NCI-H2196 (cell line): ENCODE measurements around the gene NAV2.
A peak's percentile ranks its signal among the peaks of the same experiment; 100 is the strongest.

Experiments used
- DNase-seq: peaks from one replicate; lab custom pipeline; 2025; ENCODE audit not compliant: unreplicated experiment; lab: John Stamatoyannopoulos, UW

Gene NAV2

DNA sequence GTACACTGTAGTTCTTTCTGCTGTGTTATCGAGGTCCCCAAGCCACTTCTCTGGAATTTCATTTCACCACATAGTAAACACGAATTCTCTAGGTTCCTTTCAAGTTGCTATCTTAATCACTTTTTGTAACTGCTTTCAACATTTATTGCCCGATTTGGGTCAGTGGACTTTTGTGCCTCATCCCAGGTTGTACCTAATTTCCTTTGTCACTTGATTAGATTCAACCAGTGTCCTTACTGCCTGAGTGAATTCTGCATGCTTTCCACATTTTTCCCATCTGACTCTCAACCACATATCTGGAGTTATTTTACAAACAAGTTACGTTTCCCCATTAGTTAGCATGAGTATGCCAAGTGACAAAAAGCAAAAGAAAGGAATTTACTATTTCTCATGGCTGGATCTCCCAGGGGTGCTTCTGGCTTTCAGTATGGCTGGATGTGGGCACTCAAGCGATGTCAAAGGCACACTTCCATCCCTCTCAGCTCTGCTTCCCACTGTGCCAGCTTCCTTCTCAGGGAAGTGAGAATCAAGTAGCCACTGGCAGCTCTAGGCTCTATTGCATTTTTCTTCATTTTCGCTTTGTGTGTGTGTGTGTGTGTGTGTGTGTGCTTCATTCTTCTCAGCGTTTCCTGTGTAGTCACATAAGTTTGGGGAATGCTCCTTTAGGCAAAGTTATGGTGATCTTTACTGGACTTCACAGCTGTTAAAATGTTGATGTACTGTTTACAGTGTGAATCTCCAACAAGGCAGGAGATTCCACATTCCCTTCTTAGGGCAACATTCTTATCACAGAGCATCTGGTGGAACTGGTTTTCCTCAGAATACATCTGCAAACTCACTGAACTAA lies 318.7 kb downstream of the NAV2 start:
- DNase-seq: no peak

DNA sequence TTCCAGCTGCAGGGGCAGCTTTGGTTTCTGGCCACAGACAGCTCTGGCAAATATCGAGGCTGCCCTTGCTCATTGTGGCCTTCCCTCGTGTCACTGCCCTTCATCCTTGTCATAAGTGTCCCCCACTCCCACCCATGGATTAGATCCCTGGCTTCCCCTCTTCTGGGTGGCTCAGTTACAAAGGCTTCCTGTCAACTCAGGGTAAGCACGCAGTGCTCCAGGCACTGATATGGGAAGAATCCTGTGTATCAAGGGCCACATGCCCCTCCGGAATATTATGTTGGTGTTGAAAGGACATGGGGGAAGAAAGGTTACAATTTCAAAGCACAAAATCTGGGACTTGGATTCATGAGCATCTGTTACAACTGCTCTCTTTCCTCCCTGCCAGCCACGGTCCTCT lies 319.5 kb downstream of the NAV2 start:
- DNase-seq: no peak

DNA sequence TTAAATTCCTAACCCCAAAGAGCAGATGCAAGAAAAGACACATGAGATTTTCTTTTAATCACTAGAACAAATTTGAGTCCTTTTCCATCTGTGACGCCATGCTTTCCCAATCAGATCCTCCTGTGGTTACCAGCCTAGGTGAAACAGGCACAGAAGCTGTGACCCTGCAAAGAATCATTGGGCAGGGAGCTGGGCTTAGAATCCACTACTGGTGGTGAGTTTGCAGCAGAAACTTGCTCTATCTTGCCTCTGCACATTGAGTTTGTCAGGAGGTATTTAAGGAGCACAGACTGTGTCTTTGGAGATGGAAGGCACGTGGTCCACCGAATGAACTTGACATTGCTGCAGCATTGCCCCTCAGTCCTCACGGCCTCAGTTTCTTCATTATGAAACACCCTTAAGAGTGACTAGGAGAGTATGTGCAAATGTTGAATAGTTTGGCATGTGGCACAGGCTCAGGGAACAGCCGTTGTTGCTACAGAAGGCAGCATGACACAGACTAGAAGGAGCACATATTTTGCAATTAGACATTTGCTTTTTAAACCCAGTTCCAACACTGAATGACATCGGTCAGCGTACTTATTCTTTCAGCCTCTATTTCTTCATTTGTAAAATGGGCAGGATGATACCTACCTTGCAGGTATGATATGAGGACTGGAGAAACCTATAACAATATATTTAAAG lies 320.1 kb downstream of the NAV2 start:
- DNase-seq: no peak

DNA sequence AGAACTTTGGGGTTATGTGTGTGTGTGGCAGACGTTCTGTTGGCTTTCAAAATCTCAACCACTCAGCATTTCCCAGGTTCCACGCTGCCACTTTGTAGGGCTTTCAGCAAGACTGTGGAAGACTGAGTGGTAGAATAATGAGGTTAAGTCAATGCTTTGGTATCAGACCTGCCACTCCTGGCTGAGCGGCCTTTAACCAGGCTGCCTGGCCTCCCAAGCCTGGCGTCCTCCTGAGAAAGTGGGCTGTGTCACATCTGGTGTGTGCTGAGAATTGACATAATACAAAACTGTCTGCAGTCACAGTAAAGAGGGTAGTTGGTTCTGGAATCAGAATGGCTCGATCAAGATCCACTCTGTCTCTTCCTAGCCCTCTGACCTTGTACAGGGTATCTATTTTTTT lies 321.2 kb downstream of the NAV2 start:
- no peak for DNase-seq

DNA sequence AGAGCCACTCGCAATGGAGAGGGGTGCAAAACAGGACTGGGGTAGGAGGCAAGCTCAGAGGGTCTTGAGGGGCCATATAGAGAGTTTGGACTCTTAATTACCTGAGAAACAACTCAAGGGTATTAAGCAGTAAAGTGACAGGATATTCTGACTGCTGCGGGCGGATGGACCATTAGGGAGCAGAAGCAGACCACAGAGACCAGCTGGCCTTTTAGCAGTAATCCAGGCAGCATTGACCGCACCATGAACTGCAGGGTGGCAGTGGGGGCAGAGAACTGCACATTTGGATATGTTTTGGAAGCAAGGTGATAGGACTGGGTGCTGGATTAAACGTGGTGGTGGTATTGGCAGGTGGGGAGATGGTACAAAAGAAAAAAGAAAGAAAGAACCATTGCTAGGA lies 322.3 kb downstream of the NAV2 start:
- DNase-seq: no peak

DNA sequence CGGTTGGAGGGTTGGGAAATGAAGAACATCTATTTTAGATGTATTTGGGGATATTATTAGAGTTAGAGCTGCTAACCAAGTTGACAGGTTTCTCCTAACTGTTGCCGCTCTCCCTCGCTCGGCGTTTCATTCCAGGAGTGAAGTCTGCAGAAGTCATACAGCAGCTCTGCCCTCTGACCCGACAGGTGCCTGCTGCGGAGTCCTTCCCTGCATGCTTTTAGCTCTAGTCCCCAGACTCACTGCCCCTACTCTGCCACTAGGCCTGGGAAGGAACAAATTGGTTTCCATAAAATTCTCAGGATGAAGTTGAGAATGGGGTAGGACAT lies 322.7 kb downstream of the NAV2 start:
- no peak for DNase-seq

DNA sequence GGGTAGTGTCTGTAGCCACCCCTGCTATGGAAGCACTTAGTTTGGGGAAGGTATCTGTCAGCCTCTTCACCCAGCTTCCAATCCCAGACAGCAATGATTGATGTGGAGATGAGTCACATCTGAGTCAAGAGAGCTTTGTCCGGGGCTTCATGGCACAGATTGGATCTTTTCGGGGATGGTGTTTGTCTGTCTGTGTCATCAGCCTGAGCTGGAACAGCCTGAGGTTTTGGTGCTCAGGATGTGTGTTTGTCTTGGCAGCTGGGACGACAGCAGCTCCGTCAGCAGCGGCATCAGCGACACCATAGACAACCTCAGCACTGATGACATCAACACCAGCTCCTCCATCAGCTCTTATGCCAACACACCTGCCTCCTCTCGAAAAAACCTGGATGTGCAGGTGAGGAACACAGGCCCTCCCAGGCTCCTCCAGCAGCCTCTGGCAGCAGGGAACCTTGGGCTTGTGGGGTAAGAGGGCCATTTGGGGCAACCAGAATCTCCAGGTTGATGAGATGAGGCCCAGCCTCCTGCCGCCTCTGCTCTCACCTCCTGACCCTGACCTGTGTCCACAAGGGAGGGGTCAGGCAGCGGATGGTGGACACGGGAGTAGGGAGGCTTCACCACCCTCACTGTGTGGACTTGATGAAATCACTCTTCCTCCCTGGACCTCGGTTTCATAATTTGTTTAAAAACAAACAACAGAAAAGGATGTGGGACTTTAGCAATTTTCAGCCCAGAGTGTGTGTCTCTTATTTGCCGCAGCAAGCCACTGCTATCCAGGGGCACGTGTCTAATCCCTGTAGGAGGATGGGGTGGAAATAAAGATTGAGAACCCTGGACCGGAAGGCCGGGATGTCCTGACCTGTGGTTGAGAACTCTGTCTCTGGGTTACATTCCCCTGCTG lies 323.3 kb downstream of the NAV2 start:
- peak; percentile 86 for DNase-seq

DNA sequence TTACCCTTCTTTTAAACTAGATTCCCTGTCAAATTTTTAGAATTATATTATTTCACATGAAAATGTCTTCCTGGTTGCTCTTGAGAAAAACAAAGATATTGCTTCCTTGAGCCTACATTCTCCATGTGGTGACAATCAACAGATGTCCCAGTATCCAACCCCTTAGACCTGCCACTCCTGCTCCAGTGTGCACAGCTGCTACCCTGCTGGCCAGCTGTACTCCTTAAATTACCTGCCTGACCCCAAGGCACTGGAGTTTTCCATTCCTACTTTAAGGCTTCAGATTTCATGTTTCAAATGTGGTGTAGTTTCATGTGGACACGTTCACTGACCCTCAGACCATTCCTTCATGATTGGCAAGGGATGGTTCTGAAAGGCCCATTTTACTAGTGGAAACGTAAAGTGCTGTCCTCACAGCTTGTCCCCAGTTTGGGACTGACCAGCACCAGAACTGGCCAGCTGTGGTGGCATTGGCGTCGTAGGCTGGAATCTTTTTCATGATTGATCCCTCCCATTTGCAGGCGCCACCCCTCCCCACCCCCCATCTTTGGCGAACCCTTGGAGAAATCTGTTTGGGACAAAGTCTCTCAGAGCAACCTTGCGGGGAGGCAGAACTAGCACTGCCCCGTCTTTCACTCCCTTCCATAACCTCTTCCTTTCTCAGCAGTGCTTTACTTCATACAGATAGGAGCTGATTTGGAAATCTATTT lies 324.1 kb downstream of the NAV2 start:
- peak; percentile 35 for DNase-seq

DNA sequence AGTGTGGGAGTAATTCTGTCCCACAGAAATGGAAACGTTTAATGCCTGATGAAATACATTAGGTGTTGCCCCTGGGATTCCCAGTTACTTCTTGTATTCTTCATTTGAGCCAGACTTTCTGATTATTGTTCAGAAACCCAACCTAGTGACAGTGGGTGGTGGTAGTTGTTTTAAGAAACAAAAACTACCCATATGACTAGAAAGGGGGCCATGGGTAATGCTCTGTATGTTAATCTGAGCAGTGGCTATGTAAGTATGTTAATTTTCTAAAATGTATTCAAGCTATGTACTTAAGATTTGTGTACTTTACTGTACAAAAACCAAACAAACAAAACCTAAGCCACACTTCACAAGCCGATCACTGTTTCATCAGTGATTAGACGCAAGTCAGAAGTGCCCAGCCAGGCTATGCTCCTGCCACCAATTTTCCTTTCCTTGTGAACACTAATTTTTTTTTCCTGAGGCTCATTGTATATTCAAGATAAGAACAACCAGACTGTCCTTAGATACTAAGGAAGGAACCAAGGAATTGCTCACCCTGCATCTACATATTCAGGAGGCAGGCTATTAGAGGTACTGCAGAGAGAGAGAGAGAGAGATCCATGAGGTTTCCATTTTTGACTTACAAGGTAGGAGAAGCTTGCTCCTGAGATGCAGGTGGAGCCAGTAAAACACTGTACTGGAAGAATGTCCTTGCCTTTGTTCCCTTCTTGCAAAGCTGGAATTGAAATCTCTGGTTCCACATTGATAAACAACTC lies 324.9 kb downstream of the NAV2 start:
- no peak for DNase-seq

DNA sequence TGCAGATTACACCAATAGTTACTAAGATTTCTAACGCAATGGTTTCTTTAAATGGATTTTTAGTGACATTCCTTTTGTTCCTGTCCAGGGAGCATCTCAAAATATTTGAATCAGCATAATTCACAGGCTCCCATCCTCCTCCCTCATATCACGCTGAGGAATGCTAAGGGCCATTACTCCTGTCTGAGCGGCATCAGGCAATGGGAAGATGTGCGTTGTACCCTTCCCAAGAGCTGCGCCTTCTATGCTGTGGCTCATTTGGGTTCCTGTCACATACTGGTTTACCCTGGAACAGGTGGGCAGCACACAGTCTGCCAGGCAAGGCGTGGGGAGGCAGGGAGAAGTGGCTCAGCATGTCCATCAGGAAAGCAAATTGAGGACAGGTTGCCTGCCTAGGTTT lies 325.8 kb downstream of the NAV2 start:
- no peak for DNase-seq

DNA sequence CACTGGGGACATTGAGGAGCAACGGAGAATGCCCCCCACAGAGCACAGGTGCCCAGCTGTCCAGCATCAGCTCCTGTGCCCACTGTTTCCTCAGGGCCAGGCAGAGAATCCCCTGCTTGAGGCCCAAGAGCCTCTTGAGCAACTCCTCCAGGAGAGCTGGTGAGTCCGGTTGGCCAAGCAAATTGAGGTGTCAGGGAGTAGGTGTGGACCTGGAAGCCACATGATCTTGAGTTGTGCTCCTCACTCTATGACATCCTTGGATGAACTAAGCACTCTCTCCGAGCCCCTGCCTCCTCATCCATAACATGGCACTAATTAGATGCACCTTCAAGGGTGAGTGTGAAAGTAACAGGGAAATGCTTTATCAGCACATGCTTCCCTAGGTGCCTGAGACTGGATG lies 326.3 kb downstream of the NAV2 start:
- DNase-seq: no peak

DNA sequence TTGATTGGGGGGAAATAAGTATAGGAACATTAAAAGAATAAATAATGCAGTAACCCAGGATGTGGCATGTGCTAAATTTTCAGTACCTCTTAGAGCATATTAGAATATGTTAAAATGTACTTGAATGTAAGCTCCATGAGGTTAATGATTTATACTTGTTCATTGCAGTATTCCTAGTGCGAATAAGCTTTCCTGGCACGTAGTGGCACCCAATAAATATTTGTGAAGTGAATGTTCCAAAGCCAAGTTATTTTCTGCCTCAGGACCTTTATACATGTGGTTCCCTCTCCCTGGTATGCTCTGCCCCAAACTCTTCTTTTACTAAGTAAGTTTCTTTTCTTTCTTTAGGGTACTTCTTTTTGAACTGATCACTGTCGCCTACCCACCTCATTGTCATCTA lies 328.9 kb downstream of the NAV2 start:
- no peak for DNase-seq

DNA sequence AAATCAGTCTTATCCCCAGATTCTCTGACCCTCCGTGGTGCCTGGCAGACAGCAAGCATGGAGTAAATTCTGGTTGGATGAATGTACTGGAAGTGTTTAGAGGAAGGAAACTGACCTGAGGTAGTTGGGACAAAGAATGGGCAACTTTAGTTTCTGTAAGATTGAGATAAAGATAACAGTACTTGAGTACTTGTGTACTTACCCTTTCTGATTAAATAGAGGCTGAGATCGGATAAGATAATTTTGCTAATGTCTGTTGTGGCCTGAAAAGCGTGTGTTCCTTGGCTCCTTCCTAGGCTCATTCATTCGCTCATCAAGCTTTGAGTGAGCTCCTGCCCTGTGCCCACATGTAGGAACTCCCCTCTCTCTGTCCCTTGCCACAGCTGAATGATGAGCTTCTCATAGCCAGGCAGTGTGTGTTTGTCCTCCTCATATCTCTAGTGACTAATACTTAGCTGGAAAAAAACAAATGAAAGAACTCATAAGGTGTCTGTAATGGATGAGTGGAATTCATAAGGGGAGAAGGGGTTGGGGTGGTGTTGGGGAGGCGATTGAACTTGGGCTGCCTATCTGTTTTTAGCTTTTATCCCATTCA lies 329.5 kb downstream of the NAV2 start:
- no peak for DNase-seq

DNA sequence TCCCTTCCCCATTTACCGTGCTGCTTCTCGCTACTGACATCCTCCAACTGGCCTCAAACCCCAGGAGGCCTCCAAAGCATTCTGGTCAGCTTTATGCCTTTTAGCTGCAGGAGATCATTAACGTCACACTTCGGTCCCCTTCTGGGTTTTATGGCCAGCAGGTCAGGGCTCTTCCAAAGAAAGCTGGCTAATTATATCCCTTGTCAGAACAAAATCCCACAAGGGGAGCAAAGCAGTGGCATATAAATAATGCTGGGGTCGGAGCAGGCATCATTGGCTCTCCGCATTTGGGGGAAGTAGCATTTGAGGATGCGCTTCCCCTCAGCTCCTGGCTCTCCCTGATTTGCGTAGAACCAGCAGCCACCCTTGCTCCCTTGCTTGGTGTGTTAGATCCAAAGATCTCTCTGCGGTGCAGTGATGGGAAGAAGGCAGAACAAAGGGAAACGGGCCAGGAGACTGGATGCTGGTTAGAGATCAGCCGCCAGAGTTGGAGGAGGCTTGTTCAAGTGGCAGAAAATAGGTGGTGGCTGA lies 330.2 kb downstream of the NAV2 start:
- no peak for DNase-seq

DNA sequence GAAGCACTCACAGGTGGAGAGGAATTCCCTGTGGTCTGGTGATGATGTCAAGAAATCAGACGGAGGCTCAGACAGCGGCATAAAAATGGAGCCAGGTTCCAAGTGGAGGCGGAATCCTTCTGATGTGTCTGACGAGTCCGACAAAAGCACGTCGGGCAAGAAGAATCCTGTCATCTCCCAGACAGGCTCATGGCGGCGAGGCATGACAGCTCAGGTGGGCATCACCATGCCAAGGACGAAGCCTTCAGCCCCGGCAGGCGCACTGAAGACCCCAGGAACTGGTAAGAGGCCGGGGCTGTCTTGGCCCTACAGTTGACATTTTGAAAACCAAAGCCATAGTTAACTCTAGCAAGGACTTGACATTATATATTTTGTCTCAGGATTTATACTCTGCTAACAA lies 331.4 kb downstream of the NAV2 start:
- DNase-seq: no peak

DNA sequence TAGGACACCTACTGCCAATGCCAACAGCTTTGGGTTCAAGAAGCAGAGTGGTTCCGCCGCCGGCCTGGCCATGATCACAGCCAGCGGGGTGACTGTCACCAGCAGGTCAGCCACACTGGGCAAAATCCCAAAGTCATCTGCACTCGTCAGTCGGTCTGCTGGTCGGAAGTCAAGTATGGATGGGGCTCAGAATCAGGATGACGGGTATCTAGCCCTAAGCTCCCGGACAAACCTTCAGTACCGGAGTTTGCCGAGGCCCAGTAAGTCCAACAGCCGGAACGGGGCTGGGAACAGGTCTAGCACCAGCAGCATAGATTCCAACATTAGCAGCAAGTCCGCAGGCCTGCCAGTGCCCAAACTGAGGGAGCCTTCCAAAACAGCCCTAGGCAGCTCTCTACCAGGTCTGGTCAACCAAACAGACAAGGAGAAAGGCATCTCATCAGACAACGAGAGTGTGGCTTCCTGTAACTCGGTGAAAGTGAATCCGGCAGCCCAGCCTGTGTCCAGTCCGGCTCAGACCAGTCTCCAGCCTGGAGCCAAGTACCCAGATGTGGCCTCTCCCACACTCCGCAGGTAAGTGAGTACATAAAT lies 332.6 kb downstream of the NAV2 start:
- DNase-seq: no peak

DNA sequence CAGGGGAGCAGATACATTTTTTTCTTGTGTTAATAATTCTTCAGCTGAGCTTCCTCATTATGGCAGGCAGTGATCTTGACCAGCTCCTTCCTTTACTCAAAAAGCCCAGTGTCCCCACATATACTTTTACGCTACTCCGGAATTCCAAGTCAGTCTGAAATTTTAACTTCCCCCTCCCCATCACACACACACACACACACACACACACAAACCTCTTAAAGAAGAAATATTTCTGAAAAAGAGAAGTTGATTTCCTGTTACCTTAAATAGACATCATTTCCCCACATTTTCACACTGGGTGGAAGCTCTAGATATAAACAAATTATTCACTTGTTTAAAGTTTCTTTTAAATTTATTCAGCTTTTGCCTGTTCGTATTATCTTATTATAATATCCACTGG lies 333.8 kb downstream of the NAV2 start:
- no peak for DNase-seq

DNA sequence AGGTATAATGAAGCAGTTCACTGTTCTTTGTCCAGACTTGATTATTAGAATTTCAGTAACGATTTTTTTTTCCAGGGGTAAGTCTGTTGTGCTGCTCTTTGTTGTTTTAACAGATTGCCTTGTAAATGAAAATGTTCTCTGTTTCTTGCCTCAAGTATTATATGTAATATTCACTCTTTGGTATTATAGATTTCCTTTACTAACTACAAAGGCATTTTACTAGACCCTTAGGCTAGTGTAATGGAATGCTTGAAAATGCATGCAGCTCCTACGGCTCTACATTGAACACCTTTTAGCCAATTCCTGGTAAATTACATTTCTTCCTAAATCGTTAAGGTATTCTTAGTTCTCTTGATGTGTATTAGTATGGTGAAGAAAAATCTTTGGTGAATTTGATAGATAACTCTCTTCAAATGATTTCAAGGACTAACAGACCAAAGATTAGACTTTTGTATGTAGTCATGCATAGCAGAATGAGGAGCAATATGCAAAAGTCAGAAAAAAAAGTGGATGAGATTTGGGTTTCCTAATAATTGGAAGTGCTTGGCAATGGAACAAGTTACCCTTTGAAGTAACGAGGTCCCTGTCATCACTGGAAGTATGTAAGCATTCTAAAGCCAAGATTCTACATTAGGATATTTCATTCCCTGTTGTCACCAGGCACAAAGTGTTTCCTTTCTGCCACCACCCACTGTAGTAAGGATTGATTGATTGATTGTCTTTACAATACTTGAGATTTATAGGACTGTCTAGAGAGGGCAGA lies 334.6 kb downstream of the NAV2 start:
- no peak for DNase-seq

DNA sequence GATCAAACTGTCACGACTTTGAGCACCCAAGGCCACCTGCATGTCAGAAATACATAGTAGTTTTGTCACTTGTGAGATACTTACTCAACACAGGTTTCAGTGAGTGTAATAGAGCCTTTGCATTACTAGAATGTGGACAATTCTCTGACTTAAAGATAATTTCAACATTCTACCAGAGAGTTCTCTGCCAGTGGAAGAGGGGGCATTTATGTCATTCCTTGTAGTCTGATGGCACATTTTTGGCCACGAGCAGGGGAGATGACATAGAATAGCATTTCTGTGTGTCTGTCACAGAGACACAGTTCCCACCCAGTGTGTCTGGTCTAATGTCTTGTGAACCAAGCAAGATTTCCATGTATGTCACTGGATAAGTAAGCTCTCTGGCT lies 335.1 kb downstream of the NAV2 start:
- DNase-seq: no peak
